Activated T-helper 1 cell treated with anti-CD3 and anti-CD28 coated beads, Interleukin-2, amount 50 U/mL, for 16 hours (primary cell): ENCODE data around the gene CERS3.
"Not testable (repeated sequence)": the region's sequence is repeated elsewhere in the genome, so short reads cannot be mapped to it uniquely, and the experiment has no call there.

Experiments used
- DNase-seq, 2 donors: peaks; one replicate each; pipeline ENCODE4 v3.0.0-alpha.2; 2020; ENCODE audit warnings: low read depth in 1 of 2, low spot score in 1 of 2

Gene CERS3

GRCh38 chr15:100468285-100468684 is 60.5 kb downstream of the CERS3 start:
- DNase-seq: no peak

DNA sequence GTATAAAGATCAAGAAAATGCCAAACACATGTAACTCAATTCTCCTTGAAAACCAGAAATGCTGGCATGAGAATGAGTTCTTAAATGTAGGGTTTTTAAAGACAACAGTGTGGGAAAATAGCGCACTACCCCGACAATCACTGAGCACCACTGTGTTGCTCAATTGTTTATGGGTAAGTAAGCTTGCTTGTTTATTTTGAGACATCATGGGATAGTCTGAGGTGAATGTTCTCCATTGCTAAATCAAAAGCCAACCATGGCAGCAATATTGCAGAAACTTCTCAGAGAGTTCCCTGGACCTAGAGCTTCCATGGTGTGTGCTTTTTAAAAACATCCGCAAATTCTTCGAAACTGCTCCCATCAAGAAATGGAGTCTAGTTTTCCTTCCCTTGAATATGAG is 62.7 kb downstream of the CERS3 start:
- DNase-seq: no peak

- DNase-seq: no peak
These were observed 63.9 kb downstream of the CERS3 start for GRCh38 chr15:100464888-100465287.

GRCh38 chr15:100464256-100464655 is 64.5 kb downstream of the CERS3 start:
- DNase-seq: no peak

DNA sequence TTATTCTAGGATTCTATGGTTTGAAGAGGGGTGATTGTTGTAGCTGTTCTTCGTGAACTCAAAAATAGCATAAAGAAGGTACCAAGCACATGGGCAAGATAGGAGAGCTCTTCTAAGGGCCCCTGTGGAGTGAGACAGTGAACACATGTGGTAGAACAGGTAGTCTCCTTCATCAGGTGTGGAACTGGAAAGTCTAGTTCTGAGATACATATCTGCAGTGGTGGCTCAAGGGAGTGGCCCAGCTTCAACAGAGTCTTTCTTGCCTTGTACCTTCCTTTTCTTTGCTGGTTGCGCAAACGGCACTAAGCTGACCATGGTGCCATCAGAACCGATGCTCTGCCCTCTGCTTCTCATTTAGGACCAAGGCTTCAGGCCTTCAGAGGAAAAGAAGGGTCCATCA is 65.2 kb downstream of the CERS3 start:
- DNase-seq: no peak

DNA sequence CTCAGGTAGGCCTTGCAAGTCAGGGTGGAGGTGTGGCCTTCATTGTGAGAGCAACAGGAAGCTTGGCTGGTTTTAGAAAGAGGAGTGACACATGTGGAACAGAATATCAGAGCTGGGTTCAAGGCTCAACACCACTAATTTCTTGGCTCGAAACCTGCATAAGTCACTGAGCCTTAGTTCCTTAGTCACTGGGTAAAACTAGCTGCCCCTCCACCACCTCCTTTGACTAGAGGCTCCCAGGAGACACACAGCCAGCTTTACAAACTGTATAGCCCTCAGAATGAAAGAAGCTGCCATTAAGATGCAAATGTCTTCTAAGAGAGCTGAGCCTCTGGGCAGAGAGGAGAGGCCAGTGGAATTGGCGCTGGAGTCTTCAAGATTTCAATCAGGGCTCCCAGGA is 67.7 kb downstream of the CERS3 start:
- DNase-seq: no peak

DNA sequence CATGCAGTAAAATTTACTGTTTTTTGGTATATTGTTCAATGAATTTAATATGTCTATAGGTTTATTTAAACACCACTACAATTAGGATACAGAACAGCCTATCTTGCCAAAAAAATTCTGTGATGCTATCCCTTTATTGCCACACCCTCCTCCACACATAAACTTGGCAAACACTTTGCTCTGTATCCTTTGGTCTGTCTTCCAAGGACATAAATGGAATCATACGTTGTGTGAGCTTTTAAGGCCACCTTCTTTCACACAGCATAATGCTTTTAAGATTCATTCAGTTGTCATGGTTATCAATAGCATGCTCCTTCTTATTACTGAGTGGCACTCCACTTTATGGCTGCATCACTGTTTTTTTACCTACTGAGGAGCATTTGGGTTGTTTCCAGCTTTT is 71.5 kb downstream of the CERS3 start:
- no peak for DNase-seq

DNA sequence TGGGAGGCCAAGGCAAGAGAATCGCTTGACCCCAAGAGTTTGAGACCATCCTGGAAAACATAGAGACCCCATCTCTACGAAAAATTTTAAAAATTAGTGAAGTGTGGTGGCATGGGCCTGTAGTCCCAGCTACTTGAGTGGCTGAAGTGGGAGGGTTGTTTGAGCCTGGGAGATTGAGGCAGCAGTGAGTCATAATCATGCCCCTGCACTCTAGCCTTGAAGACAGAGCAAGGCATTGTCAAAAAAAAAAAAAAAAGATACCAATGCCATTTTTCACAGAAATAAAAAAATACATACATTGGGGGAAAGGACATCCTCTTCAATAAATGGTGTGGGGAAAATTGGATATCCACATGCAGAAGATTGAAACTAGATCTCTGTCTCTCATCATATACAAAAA is 74.6 kb downstream of the CERS3 start:
- DNase-seq: no peak

GRCh38 chr15:100448481-100448880 is 80.3 kb downstream of the CERS3 start:
- no peak for DNase-seq

- DNase-seq: not testable (repeated sequence)
These were observed 87.7 kb downstream of the CERS3 start for GRCh38 chr15:100441063-100441462.

- DNase-seq: no peak
These were observed 89.2 kb downstream of the CERS3 start for GRCh38 chr15:100439514-100439913.

- no peak for DNase-seq
These were observed 90.2 kb downstream of the CERS3 start for GRCh38 chr15:100438570-100438969.

DNA sequence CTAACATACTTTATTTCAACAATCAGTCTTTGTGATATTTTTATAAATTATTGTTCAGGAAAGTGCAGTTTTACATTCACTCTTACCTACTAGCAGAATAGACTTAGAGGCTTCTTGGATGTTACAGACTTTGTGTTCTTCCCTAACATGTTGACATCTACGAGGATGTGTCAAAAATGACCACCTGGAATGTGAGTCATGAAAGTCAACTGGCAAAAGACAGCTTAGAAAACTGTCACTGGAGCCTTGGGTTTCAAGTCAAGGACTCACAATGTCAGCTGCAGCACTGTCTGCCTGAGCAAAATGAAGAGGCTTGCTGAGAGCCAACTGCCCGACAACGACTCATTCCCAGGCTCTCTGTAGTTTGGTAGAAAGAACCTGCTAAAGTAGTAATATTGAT is 91.5 kb downstream of the CERS3 start:
- DNase-seq: no peak

DNA sequence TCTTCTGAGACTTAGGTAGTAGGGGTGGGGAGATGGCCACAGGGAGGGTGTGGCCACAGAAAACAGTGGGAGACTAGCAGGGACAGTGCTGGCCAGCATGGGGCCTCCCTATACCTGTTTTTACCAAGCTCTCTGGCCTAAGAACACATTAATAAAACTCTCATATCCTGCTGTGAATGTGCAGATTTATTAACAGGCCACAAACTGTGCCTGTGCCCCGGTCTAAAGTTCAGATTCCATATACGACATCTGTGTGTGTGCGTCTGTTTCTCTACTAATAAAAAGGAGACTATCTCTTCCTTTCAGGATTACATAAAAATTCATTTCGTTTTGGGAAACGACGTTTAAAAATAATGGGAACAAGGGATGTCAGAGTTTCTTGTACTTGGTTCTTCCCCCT is 94.2 kb downstream of the CERS3 start:
- DNase-seq: no peak

DNA sequence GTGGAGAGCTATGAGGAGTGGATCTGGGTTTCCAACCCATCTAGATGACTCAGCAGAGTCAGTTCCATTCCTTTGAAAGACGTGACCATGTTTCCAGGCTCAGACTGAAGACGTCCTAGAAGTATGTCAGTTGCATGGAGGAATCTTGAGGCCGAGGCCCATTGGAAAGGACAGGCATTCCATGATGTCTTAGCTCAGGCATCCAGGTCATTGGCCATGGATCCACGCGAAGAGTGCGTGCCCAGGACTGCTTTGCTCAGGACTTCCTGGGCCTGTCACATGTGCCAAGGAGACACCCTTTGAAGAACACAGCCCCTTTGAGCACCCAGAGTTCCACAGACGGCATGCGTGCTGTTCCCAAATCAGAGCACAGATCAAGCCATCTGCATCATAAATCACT is 94.7 kb downstream of the CERS3 start:
- DNase-seq: no peak

DNA sequence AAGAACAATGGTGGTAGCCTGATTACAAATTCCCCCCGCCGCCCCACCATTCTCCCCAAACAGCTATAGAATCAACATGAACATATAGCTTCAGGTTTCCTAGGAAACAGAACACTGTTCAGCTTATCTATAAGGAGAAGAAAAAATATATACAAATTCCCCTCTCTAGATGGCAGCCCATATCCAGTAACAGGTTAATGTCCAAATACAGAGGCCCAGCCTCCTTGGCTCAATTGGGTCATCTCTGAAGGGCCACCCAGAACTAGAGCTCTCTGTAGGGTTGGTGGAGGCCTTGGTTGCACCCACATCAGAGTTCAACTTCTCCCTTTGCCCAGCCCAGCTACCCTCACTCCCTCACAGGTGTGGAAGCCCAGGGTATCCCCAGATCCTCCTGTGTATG is 95.4 kb downstream of the CERS3 start:
- DNase-seq: no peak

GRCh38 chr15:100430411-100430810 is 98.3 kb downstream of the CERS3 start:
- no peak for DNase-seq

GRCh38 chr15:100429116-100429728 is 99.5 kb downstream of the CERS3 start:
- no peak for DNase-seq

- DNase-seq: no peak
These were observed 101.8 kb downstream of the CERS3 start for GRCh38 chr15:100426937-100427336.

DNA sequence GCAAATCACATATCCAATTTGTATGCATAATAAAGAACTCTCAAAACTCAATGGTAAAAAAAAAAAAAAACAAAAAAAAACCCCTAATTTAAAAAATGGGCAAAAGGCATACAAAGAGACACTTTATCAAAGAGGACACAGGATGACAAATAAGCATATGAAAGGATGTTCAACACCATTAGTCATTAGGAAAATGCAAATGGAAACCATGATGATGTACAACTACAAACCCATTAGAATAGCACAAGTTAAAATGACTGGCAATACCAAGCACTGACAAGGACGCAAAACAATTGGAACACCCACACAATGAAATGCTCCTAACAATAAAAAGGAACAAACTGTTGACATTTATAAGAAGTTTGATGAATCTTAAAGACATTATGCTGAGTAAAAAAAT is 123.6 kb downstream of the CERS3 start:
- DNase-seq: no peak

DNA sequence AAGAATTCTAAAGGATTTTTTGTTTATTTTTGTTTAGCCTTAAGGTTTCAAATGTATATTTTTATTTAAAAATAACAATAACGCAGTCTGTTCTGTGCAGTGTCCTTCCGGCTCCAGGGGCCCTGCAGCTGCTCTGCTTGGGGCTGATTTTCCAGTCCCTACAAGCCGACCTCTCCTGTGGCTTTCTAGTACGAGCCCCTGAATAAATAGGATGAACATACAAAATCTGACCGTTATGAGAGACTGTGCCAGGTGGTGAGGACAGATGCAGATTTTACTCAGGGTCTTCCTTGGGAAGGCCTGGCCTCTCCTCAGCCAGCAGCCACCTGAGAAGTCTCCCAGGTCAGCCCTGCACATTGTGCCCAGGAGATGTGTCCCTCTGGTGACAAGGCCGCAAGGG is 127.8 kb downstream of the CERS3 start:
- no peak for DNase-seq

DNA sequence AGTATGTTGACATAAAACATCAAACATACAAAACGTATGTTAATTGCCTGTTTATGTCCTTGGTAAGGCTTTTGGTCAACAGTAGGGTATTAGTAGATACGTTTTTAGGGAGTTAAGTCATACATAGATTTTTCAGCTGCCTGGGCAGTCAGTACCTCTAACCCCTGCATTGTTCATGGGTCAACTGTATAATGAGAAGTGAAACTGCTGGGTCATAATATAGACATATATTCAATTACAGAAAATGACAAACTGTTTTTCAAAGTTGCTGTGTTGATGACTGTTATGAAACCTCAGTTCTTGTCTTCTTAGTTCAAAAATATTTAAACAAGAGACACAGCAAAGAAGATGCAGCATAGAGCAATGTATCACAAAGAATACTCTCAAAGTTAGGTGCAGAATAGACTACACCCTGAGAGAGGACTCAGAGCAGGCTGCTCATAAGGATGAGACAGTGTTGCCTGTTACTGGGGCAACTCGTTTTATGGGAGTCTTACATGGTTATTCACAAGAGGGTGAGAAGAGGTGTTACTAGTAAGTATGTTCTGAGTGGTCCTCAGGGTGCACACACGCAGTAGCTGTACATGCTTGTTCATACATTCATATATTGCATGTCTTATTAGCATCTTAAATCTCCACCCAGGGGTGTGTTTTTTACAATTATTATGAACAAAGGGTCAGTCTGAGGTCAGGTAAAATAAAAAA is 133.9 kb downstream of the CERS3 start:
- no peak for DNase-seq

DNA sequence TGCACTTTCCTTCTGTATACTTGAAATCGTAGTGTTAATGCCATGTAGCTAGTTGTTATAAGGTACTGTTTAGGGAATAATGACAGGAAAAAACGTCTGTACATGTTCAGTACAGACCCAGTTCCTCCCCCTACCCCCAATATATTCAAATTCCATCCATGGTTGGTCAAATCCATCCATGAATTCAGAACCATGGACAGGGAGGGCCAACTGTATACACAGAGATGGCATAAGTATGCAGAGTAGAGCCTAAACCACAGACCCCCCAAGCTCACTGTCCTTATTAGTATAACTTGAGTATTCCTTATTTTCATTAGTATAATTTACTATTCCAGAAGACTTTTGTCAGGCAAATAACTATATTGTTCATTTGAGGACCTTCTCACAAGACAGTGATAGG is 135.7 kb downstream of the CERS3 start:
- no peak for DNase-seq
